VCaP (cell line): Measurements from ENCODE around the gene KDM6B.

Source experiments
- H3K27ac ChIP-seq: fragments of 450-650 bp; 2 replicates; pipeline ENCODE4 v1.5.1; 2017
- CTCF ChIP-seq: fragments of 450-650 bp; conservative IDR thresholded peaks from 2 replicates; pipeline ENCODE4 v1.5.1; 2017; ENCODE audit warnings: mild to moderate bottlenecking, moderate library complexity

The KDM6B gene

GRCh38 chr17:7834542-7834956, 532 bp downstream of the KDM6B start:
- H3K27ac ChIP-seq: peak overlapping the region; percentile 94
- no peak for TF ChIP-seq CTCF

GRCh38 chr17:7834957-7835813, 1.2 kb downstream of the KDM6B start:
- peak; percentile 78 for TF ChIP-seq CTCF

GRCh38 chr17:7835814-7836595, 2.0 kb downstream of the KDM6B start:
- no peak for TF ChIP-seq CTCF

More at GRCh38 chr17:7834957-7835813, 1.2 kb downstream of the KDM6B start:
- H3K27ac ChIP-seq: peak overlapping the region; percentile 94

GRCh38 chr17:7836596-7837407, 2.8 kb downstream of the KDM6B start:
- H3K27ac ChIP-seq: peak overlapping the region; percentile 94
- no peak for TF ChIP-seq CTCF

More at GRCh38 chr17:7835814-7836595, 2.0 kb downstream of the KDM6B start:
- H3K27ac ChIP-seq: peak overlapping the region; percentile 94

- H3K27ac ChIP-seq: peak overlapping the region; percentile 94
- no peak for TF ChIP-seq CTCF
Measured at GRCh38 chr17:7837408-7838088, 3.5 kb downstream of the KDM6B start.

GRCh38 chr17:7838090-7839075, 4.4 kb downstream of the KDM6B start:
- H3K27ac ChIP-seq: peak overlapping the region; percentile 94
- TF ChIP-seq CTCF: no peak
